HG03135 (cell line): Measurements from ENCODE around the gene RIN1.
A peak's percentile ranks its signal among the peaks of the same experiment; 100 is the strongest.
"Not testable (repeated sequence)": the region's sequence is repeated elsewhere in the genome, so short reads cannot be mapped to it uniquely, and the experiment has no call there.

Source experiments
- ATAC-seq: cut with Tn5 transposase; IDR thresholded peaks from one replicate; pipeline ENCODE4 v1.9.1; 2021; ENCODE audit warnings: mild to moderate bottlenecking, moderate library complexity; ENCODE audit not compliant: unreplicated experiment

The RIN1 gene

GRCh38 chr11:66360406-66361073 is 24.3 kb upstream of the RIN1 start:
- ATAC-seq: no peak

- no peak for ATAC-seq
Measured at GRCh38 chr11:66359662-66360087, 23.4 kb upstream of the RIN1 start.

- not testable (repeated sequence) for ATAC-seq
Measured at GRCh38 chr11:66350560-66351235, 14.5 kb upstream of the RIN1 start.

DNA sequence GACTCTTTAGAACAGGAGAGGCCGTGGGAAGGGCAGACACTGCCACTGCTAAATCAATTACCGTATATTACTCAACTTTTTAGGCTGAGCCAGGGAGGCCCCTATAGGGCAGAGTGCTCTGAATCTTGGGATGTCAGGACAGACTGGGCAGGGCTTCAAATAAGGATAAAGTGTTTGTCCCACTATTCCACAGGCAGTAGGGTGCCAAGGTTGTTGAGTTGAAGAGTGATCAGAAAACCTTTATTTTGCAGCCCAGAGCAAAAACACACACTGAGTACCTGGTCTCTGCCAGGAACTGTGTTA is 12.8 kb upstream of the RIN1 start:
- no peak for ATAC-seq

GRCh38 chr11:66347425-66348276 is 11.4 kb upstream of the RIN1 start, which contains the start of gene B4GAT1:
Gene B4GAT1 (minus strand): TSS chr11:66347629. CDS start chr11:66347545, 84 bp downstream.
- ATAC-seq: no peak

GRCh38 chr11:66346476-66347424 is 10.5 kb upstream of the RIN1 start:
- ATAC-seq: no peak

DNA sequence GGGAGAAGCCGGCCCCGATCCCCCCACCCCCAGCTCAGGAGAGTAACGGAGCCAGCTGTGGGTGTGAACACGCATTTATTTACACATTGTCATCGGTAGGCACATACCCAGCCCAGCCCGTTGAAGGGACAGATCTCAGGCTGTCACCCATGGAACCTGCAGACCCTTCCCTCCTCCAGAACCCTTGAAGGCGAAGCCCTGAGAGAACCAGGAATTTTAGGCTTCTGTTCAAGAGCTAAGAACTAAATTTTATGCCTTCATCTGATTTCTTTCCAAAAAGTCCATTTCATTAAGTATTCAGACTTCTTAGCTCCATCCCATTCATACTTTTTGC is 9.0 kb upstream of the RIN1 start:
- peak; percentile 3 for ATAC-seq

DNA sequence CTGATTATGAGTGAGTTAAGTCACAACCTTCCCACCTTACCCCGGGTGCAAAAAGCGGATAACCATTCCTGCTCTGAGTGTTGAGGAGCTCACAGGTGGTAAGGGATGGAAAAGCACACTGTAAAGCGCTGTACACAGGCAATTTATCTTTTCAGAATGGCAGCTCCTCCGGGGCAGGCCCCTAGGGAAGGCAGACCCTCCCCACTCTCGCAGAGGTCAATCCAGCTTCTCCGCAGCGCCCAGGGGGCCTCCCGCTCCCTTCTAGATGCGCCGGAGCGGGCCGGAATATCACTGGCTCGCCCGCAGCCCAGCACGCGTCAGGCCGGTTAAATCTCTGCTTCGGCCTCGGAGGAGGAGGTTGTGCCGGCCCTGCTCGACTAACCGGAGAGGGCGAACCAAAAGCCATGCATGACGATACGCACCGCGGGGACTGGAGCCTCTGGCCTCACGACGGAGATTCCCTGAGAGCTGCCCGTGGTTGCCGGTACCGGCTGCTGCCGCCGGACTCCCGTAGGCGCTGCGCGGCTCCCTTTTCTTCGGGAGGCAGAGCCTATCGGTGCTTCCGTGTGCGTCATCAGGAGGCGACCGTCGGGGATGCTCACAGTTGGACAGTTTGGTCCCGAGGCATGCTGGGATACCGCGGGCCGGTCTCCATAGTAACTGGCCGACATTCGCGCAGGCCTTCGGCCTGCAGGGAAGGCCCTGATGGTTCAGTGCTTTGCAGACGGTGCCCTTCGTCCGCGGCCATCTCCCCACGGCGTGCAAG is 8.5 kb upstream of the RIN1 start, which contains the start of gene BRMS1:
BRMS1 (minus strand) TSS at position 555 of the 766 bp plus-strand sequence. CDS start 2,870 bp downstream, outside the sequence.
- peak; percentile 68 for ATAC-seq

GRCh38 chr11:66343176-66343575 is 6.9 kb upstream of the RIN1 start:
- no peak for ATAC-seq

GRCh38 chr11:66341502-66342126 is 5.4 kb upstream of the RIN1 start:
- no peak for ATAC-seq

- ATAC-seq: no peak
Measured at GRCh38 chr11:66340596-66341501, 4.6 kb upstream of the RIN1 start.

DNA sequence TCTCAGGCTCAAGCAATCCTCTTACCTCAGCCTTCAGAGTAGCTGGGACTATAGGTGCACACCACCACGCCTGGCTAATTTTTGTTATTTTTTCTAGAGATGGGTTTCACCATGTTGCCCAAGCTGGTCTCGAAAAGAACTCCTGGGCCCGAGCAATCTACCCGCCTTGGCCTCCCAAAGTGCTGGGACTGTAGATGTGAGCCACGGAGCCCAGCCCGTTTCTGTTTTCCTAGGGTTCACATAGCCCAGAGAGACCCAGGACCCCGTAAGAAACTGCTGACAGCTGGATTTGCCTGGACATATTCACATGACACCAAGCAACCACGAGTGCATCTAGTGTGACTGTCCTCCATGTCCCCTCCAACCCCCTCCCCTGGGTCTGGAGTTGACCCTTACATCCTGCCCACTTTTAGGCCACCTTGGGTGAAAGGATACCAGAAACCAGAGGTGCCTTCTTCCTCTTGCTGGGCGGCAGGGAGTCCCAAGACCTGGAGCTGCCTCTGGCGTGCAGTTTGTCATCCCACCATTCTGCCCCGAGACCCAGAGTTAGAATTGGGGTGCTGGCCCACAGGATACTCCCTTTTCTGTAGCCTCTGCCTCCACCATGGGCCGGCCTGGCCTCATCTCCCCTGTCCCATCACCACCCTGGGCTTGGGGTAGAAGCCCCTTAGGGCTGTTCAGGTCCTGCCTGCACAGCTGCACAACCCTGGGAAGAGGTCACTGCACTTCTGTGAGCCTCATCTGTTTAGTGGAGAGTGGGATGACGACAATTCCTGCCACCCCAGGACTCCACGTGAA is 3.7 kb upstream of the RIN1 start:
- ATAC-seq: no peak

DNA sequence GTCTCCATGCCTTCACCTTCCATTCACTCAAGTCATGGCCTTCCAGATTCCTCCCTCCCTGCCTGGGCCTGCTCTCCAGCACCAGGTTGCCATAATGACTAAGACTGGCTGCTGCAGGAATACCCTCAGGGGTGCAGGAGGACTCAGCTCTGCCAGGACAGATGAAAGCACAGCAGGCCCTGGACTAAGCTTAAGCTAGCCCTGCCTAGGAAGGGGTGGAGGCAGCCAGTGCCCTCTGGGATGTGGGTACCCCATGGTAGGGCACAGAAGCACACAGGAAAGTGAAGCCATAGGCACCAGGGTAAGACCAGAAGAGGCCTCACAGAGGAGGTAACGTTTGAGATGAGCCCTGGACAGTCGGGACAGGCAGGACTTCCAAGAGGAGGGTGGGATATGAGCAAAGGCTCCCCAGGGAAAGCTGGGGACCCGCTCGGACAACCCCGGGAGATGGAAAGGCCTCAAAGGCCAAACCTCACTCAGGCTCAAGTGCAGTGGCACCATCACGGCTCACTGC is 3.0 kb upstream of the RIN1 start:
- no peak for ATAC-seq

- ATAC-seq: no peak
Measured at GRCh38 chr11:66338276-66339161, 2.3 kb upstream of the RIN1 start.

GRCh38 chr11:66337103-66337899 is 1.1 kb upstream of the RIN1 start:
- no peak for ATAC-seq
